Activated naive CD8-positive, alpha-beta T cell treated with anti-CD3 and anti-CD28 coated beads, Interleukin-2, amount 50 U/mL, for 24 hours (primary cell): ENCODE results near the gene MTIF2.
"Not testable (repeated sequence)": the region's sequence is repeated elsewhere in the genome, so short reads cannot be mapped to it uniquely, and the experiment has no call there.

Source experiments
- ATAC-seq: fragments of 150-1000 bp; cut with Tn5 transposase; one replicate; pipeline ENCODE4 v1.10.0; 2021
- DNase-seq: peaks from one replicate; pipeline ENCODE4 v3.0.0; 2021
- H3K27ac Mint-ChIP-seq: one replicate; pipeline ENCODE4 v1.8.0; 2021; ENCODE audit warnings: mild to moderate bottlenecking, mixed read lengths
- H3K27me3 Mint-ChIP-seq: one replicate; pipeline ENCODE4 v1.8.0; 2021; ENCODE audit warnings: mixed read lengths
- H3K36me3 Mint-ChIP-seq: one replicate; pipeline ENCODE4 v1.8.0; 2021; ENCODE audit warnings: low read depth, mixed read lengths
- H3K4me1 Mint-ChIP-seq: one replicate; pipeline ENCODE4 v1.8.0; 2021; ENCODE audit warnings: mixed read lengths
- H3K4me3 Mint-ChIP-seq: one replicate; pipeline ENCODE4 v1.8.0; 2021; ENCODE audit warnings: mild to moderate bottlenecking, moderate library complexity, mixed read lengths
- H3K9me3 Mint-ChIP-seq: one replicate; pipeline ENCODE4 v1.8.0; 2021; ENCODE audit warnings: mixed read lengths

The MTIF2 gene

GRCh38 chr2:55191888-55192287 is 77.1 kb downstream of the MTIF2 start:
- not testable (repeated sequence) for H3K4me3 Mint-ChIP-seq, H3K4me1 Mint-ChIP-seq

GRCh38 chr2:55186837-55187236 is 82.2 kb downstream of the MTIF2 start:
- H3K27me3 Mint-ChIP-seq, H3K27ac Mint-ChIP-seq, H3K4me1 Mint-ChIP-seq, DNase-seq, ATAC-seq, H3K9me3 Mint-ChIP-seq, H3K4me3 Mint-ChIP-seq: not testable (repeated sequence)
- H3K36me3 Mint-ChIP-seq = peaks cover 15% of the 10 kb centered on the region

More at GRCh38 chr2:55191888-55192287, 77.1 kb downstream of the MTIF2 start:
- DNase-seq, H3K27me3 Mint-ChIP-seq, H3K27ac Mint-ChIP-seq, H3K9me3 Mint-ChIP-seq, ATAC-seq: not testable (repeated sequence)
- peaks cover 18% of the 10 kb centered on the region for H3K36me3 Mint-ChIP-seq
